ENCODE data around the gene CDKL2.

The CDKL2 gene

GRCh38 chr4:75633846-75634245 lies 3.5 kb upstream of the CDKL2 start:
- no peak overlapping the region for H3K9ac ChIP-seq (ENCODE audit: low read length)
- H3K79me2 ChIP-seq (ENCODE audit: insufficient read depth, low read length) = no peaks in the 10 kb centered on the region
- H2AFZ ChIP-seq (ENCODE audit: low read depth, low read length, severe bottlenecking) = no peak overlapping the region
- no peak overlapping the region for H3K4me3 ChIP-seq (ENCODE audit: insufficient read depth, low read length, poor library complexity, severe bottlenecking)
- H3K27ac ChIP-seq (ENCODE audit: low read depth, low read length) = no peak overlapping the region
- H3F3A ChIP-seq (ENCODE audit: insufficient read depth) = no peaks in the 10 kb centered on the region
- TF ChIP-seq, protein P1, sequence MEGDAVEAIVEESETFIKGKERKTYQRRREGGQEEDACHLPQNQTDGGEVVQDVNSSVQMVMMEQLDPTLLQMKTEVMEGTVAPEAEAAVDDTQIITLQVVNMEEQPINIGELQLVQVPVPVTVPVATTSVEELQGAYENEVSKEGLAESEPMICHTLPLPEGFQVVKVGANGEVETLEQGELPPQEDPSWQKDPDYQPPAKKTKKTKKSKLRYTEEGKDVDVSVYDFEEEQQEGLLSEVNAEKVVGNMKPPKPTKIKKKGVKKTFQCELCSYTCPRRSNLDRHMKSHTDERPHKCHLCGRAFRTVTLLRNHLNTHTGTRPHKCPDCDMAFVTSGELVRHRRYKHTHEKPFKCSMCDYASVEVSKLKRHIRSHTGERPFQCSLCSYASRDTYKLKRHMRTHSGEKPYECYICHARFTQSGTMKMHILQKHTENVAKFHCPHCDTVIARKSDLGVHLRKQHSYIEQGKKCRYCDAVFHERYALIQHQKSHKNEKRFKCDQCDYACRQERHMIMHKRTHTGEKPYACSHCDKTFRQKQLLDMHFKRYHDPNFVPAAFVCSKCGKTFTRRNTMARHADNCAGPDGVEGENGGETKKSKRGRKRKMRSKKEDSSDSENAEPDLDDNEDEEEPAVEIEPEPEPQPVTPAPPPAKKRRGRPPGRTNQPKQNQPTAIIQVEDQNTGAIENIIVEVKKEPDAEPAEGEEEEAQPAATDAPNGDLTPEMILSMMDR (IDR thresholded peaks at IDR 0.05; ENCODE audit: insufficient read depth, low read length, poor library complexity, severe bottlenecking) = no peak
- TF ChIP-seq EZH2phosphoT487 (conservative IDR thresholded peaks at IDR 0.05; ENCODE audit: low read length) = no peak
- no peaks in the 10 kb centered on the region for H3K9me3 ChIP-seq (ENCODE audit: insufficient read depth, low read length)
- no peaks in the 10 kb centered on the region for H3K36me3 ChIP-seq (ENCODE audit: low read length)
- no peaks in the 10 kb centered on the region for H3K9me2 ChIP-seq (replicated peaks; ENCODE audit: insufficient read depth, low read length)
- H4K20me1 ChIP-seq (ENCODE audit: low read depth, low read length) = no peaks in the 10 kb centered on the region
- no peak overlapping the region for H3K4me2 ChIP-seq (ENCODE audit: low read depth, low read length, poor library complexity, severe bottlenecking)
- H3K27me3 ChIP-seq (ENCODE audit: low read length) = no peaks in the 10 kb centered on the region

GRCh38 chr4:75630937-75631329 lies 605 bp upstream of the CDKL2 start:
- Histone ChIP-seq H3K4me3 (ENCODE audit: insufficient read depth, low read length, poor library complexity, severe bottlenecking) (peak overlapping the region; percentile 44), H3K27ac (ENCODE audit: low read depth, low read length) (no peak overlapping the region), H2AFZ (ENCODE audit: low read depth, low read length, severe bottlenecking) (peak overlapping the region; percentile 95)

DNA sequence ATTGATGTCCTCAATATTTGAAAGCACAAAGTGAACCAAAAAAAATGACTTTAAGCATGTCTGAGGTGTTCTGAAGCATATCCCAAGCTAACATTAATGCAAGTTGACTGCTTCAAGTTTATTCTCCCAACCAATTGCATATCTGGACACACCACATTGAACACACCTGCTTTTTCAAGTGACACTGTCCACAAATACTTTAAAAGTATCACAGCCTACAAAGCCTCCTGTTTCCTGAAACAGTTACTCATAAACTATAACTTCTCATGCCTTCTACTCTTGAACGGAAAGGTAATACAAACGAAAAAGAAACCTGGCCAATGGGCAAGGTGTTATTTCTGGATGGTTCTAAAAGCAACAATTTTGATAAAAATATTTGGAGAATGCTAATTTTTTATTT lies 1.1 kb downstream of the CDKL2 start:
- Histone ChIP-seq H3K9ac (ENCODE audit: low read length) (no peak overlapping the region), H3K27me3 (ENCODE audit: low read length) (no peaks in the 10 kb centered on the region), H3F3A (ENCODE audit: insufficient read depth) (no peaks in the 10 kb centered on the region), H3K4me2 (ENCODE audit: low read depth, low read length, poor library complexity, severe bottlenecking) (no peak overlapping the region), H3K9me2 (replicated peaks; ENCODE audit: insufficient read depth, low read length) (no peaks in the 10 kb centered on the region), H3K4me3 (ENCODE audit: insufficient read depth, low read length, poor library complexity, severe bottlenecking) (no peak overlapping the region), H2AFZ (ENCODE audit: low read depth, low read length, severe bottlenecking) (no peak overlapping the region), H4K20me1 (ENCODE audit: low read depth, low read length) (no peaks in the 10 kb centered on the region), H3K27ac (ENCODE audit: low read depth, low read length) (no peak overlapping the region), H3K9me3 (ENCODE audit: insufficient read depth, low read length) (no peaks in the 10 kb centered on the region), H3K36me3 (ENCODE audit: low read length) (no peaks in the 10 kb centered on the region), H3K79me2 (ENCODE audit: insufficient read depth, low read length) (no peaks in the 10 kb centered on the region)
- TF ChIP-seq, protein P1 (IDR thresholded peaks at IDR 0.05; ENCODE audit: insufficient read depth, low read length, poor library complexity, severe bottlenecking) = no peak
- TF ChIP-seq EZH2phosphoT487 (conservative IDR thresholded peaks at IDR 0.05; ENCODE audit: low read length) = no peak

More at GRCh38 chr4:75630937-75631329, 605 bp upstream of the CDKL2 start:
- no peaks in the 10 kb centered on the region for H3K27me3 ChIP-seq (ENCODE audit: low read length)
- peak overlapping the region; percentile 58 for H3K4me2 ChIP-seq (ENCODE audit: low read depth, low read length, poor library complexity, severe bottlenecking)
- H4K20me1 ChIP-seq (ENCODE audit: low read depth, low read length) = no peaks in the 10 kb centered on the region
- H3F3A ChIP-seq (ENCODE audit: insufficient read depth) = no peaks in the 10 kb centered on the region
- no peaks in the 10 kb centered on the region for H3K9me2 ChIP-seq (replicated peaks; ENCODE audit: insufficient read depth, low read length)
- TF ChIP-seq EZH2phosphoT487 (conservative IDR thresholded peaks at IDR 0.05; ENCODE audit: low read length) = no peak
- TF ChIP-seq, protein P1 (IDR thresholded peaks at IDR 0.05; ENCODE audit: insufficient read depth, low read length, poor library complexity, severe bottlenecking) = no peak
- H3K9ac ChIP-seq (ENCODE audit: low read length) = peak overlapping the region; percentile 22
- H3K36me3 ChIP-seq (ENCODE audit: low read length) = no peaks in the 10 kb centered on the region
- no peaks in the 10 kb centered on the region for H3K79me2 ChIP-seq (ENCODE audit: insufficient read depth, low read length)
- H3K9me3 ChIP-seq (ENCODE audit: insufficient read depth, low read length) = no peaks in the 10 kb centered on the region
